ENCODE measurements around the gene BSDC1. TPM values are rescaled to one million over a fixed set of nuclear protein-coding genes. Genes with fewer than 3 reads are reported as not detected.

The BSDC1 gene
- total and polyA plus RNA-seq, 8 donors: 23.8 to 126 (median 45.5) TPM

GRCh38 chr1:32393136-32393535, 1.1 kb downstream of the BSDC1 start:
- no peaks in the 10 kb centered on the region for H3K27me3 ChIP-seq
- H3K9me3 ChIP-seq: no peaks in the 10 kb centered on the region
- H3K36me3 ChIP-seq: peaks cover 19 to 40% (median 36%) of the 10 kb centered on the region in 4 donors
- H3K4me1 ChIP-seq: peaks cover 34 to 54% (median 49%) of the 10 kb centered on the region in 4 donors
- peak overlapping the region in 4 of 5 donors; percentile 90 to 97 (median 96) for H3K27ac ChIP-seq
- peak overlapping the region; percentile 84 to 91 (median 88) for H3K4me3 ChIP-seq
- WGBS, 5 donors: 62 to 75% (median 67%) methylated on average over 1 of the region's 1 CpG
- no peak for DNase-seq
- intact Hi-C loops (cut with DNase I; ENCODE audit: low total_unique reads): no loop called here
- TF ChIP-seq EP300 (IDR thresholded peaks at IDR 0.05) (no peak), CTCF (IDR thresholded peaks at IDR 0.05) (no peak), POLR2AphosphoS5 (IDR thresholded peaks at IDR 0.05) (no peak), POLR2A (IDR thresholded peaks at IDR 0.05) (no peak)

GRCh38 chr1:32392325-32392724, 1.9 kb downstream of the BSDC1 start:
- intact Hi-C loops (cut with DNase I; ENCODE audit: low total_unique reads): no loop called here
- DNase-seq: no peak
- Histone ChIP-seq H3K9me3 (no peaks in the 10 kb centered on the region), H3K36me3 (peaks cover 23 to 48% (median 44%) of the 10 kb centered on the region in 4 donors), H3K27ac (no peak overlapping the region), H3K4me3 (peak overlapping the region in 1 of 4 donors; percentile 84), H3K4me1 (peaks cover 34 to 55% (median 52%) of the 10 kb centered on the region in 4 donors), H3K27me3 (no peaks in the 10 kb centered on the region)
- TF ChIP-seq EP300 (IDR thresholded peaks at IDR 0.05): no peak
- no peak for TF ChIP-seq POLR2A (IDR thresholded peaks at IDR 0.05)
- no peak for TF ChIP-seq POLR2AphosphoS5 (IDR thresholded peaks at IDR 0.05)
- no peak for TF ChIP-seq CTCF (IDR thresholded peaks at IDR 0.05)
- 76 to 78% (median 76%) methylated on average over 3 of the region's 3 CpGs for WGBS, 5 donors

GRCh38 chr1:32390904-32391870, 3.1 kb downstream of the BSDC1 start:
- Histone ChIP-seq H3K27ac (peak overlapping the region in 1 of 5 donors; percentile 26), H3K4me1 (peaks cover 34 to 55% (median 52%) of the 10 kb centered on the region in 4 donors), H3K9me3 (no peaks in the 10 kb centered on the region), H3K36me3 (peaks cover 30 to 60% (median 56%) of the 10 kb centered on the region in 4 donors), H3K27me3 (no peaks in the 10 kb centered on the region), H3K4me3 (no peak overlapping the region)
- WGBS, 5 donors: 34 to 55% (median 39%) methylated on average over 8 of the region's 8 CpGs
- no peak for TF ChIP-seq CTCF (IDR thresholded peaks at IDR 0.05)
- TF ChIP-seq POLR2AphosphoS5 (IDR thresholded peaks at IDR 0.05): peak in 1 of 3 donors; percentile 7
- peak in 1 of 2 donors; percentile 28 for DNase-seq
- intact Hi-C loops (cut with DNase I; ENCODE audit: low total_unique reads): no loop called here

- DNase-seq: no peak
- intact Hi-C loops (cut with DNase I; ENCODE audit: low total_unique reads): no loop called here
- Histone ChIP-seq H3K4me3 (no peak overlapping the region), H3K4me1 (peaks cover 32 to 43% (median 38%) of the 10 kb centered on the region in 4 donors), H3K36me3 (peaks cover 52 to 85% (median 81%) of the 10 kb centered on the region in 4 donors), H3K9me3 (no peaks in the 10 kb centered on the region), H3K27me3 (no peaks in the 10 kb centered on the region), H3K27ac (no peak overlapping the region)
- WGBS, 5 donors: 76 to 87% (median 84%) methylated on average over 6 of the region's 6 CpGs
- no peak for TF ChIP-seq POLR2AphosphoS5 (IDR thresholded peaks at IDR 0.05)
- TF ChIP-seq CTCF (IDR thresholded peaks at IDR 0.05): no peak
- no peak for TF ChIP-seq EP300 (IDR thresholded peaks at IDR 0.05)
- no peak for TF ChIP-seq POLR2A (IDR thresholded peaks at IDR 0.05)
Observed at GRCh38 chr1:32388641-32389040, 5.6 kb downstream of the BSDC1 start.

Data from stomach (tissue), 9 donors.